ENCODE measurements around the gene TRAK2.

The TRAK2 gene

DNA sequence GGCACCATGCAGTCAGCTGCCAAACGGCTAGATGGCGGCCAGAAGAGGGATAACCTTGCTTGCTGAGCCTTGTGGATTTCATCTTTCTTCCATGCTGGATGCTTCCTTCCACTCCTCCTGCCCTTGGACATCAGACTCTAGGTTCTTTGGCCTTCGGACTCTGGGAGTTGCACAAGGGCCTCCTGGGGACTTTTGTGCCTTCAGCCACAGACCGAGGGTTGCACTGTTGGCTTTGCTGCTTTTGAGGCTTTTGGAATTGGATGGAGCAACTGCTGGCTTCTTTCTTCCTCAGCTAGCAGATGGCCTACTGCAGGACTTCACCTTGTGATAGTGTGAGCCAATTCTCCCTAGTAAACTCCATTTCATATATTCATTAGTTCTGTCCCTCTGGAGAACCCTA, 31.3 kb upstream of the TRAK2 start:
- no peak overlapping the region for H3K4me3 ChIP-seq (ENCODE audit: low read depth, low read length)
- TF ChIP-seq CTCF (IDR thresholded peaks at IDR 0.05; ENCODE audit: borderline replicate concordance, insufficient read depth, low read depth, low read length) = no peak

DNA sequence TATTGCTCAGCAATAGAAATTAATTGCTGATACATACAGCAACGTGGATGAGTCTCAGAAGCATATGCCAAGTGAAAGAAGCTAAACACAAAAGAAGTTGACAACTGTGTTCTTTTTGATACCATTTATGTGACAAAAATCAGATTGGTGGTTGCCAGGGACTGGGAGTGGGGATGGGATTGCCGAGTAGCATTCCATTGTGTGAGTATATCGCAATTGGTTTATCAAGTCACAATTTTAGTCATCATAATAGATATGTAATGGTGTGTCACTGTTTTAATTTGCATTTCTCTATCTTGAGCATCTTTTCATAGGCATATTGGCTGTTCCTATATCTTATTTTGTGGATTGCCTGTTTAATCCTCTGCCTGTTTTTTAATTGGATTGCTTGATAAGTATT, 21.2 kb upstream of the TRAK2 start:
- TF ChIP-seq CTCF (IDR thresholded peaks at IDR 0.05; ENCODE audit: borderline replicate concordance, insufficient read depth, low read depth, low read length) = no peak
- H3K4me3 ChIP-seq (ENCODE audit: low read depth, low read length) = no peak overlapping the region

DNA sequence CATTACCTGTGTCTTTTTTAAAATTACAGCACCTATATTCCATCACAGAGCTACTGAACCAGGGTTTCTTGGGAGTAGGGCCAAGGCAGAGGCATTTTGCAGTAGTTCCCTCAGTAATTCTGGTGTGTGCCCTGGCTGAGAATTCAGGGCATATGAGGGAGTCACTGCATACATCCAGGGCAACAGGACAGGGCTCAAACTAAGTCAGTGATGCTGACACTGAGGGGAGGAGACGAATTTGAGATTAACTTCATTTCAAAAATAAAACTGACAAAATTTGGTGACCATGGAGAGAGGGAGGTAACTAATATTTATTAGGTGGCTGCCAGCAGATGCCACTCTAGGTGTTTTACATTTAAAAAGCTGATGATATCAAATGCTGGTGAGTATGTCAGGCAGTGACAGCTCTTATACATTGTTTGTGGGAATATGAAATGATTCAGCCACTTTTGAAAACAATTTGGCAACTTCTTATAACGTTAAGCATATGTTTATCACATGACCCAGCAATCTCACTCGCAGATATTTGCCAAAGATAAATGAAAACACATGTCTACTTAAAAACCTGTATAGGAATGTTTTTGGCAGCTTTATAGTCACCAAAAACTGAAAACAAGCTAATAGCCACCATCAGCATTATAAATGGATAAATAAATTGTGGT, 20.6 kb upstream of the TRAK2 start:
- TF ChIP-seq CTCF (IDR thresholded peaks at IDR 0.05; ENCODE audit: borderline replicate concordance, insufficient read depth, low read depth, low read length) = no peak
- H3K4me3 ChIP-seq (ENCODE audit: low read depth, low read length) = no peak overlapping the region

- TF ChIP-seq CTCF (IDR thresholded peaks at IDR 0.05; ENCODE audit: borderline replicate concordance, insufficient read depth, low read depth, low read length) = no peak
- H3K4me3 ChIP-seq (ENCODE audit: low read depth, low read length) = no peak overlapping the region
Measured at GRCh38 chr2:201470821-201471731, 19.8 kb upstream of the TRAK2 start.

- H3K4me3 ChIP-seq (ENCODE audit: low read depth, low read length) = no peak overlapping the region
- TF ChIP-seq CTCF (IDR thresholded peaks at IDR 0.05; ENCODE audit: borderline replicate concordance, insufficient read depth, low read depth, low read length) = no peak
Measured at GRCh38 chr2:201467666-201468065, 16.4 kb upstream of the TRAK2 start.

DNA sequence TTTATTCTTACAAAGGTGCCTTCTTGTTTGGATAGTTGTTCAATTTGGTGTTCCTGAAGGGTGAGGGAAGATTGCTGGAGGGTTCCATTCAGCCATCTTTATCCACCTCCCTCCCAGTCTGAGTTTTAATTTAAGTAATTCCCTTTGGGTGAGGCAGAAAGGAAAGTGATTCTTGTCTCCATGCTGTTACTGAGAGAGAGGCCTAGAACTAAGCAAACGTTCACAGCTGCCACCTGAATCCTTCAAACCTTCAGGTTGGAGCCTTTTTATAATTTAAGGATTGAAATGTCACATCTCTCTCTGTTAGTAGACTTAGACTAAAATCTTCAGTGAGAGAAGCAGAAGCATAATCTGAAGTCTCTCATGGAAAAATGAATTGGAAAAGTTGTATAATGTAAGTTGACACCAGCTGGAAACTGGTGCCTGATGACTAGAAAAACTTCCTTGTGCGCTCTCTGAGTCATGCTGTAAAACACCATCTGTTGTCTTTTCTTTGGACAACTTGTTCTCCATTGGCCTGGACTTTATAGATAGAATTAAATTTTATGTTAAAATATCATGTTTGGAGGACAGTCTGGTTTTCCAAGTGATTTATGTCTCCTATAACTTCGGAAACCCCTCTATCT, 14.9 kb upstream of the TRAK2 start:
- TF ChIP-seq CTCF (IDR thresholded peaks at IDR 0.05; ENCODE audit: borderline replicate concordance, insufficient read depth, low read depth, low read length) = no peak

More for the DNA sequence above, 14.9 kb upstream of the TRAK2 start:
- H3K4me3 ChIP-seq (ENCODE audit: low read depth, low read length) = no peak overlapping the region

Measured in GM12875 (cell line).